ENCODE results near the gene GPD2.
A peak's percentile ranks its signal among the peaks of the same experiment; 100 is the strongest.

The GPD2 gene

GRCh38 chr2:156532989-156533388 lies 96.8 kb downstream of the GPD2 start:
- DNase-seq (ENCODE audit: low spot score) = no peak

- DNase-seq (ENCODE audit: low spot score) = no peak
Measured at GRCh38 chr2:156536534-156536933, 100.4 kb downstream of the GPD2 start.

- peak; percentile 68 for DNase-seq (ENCODE audit: low spot score)
Measured at GRCh38 chr2:156537141-156537540, 101.0 kb downstream of the GPD2 start.

GRCh38 chr2:156538083-156538504 lies 101.9 kb downstream of the GPD2 start:
- DNase-seq (ENCODE audit: low spot score) = peak; percentile 18

GRCh38 chr2:156539086-156539860 lies 103.1 kb downstream of the GPD2 start:
- DNase-seq (ENCODE audit: low spot score) = no peak

GRCh38 chr2:156540706-156541105 lies 104.5 kb downstream of the GPD2 start:
- peak; percentile 19 for DNase-seq (ENCODE audit: low spot score)

GRCh38 chr2:156541229-156541628 lies 105.0 kb downstream of the GPD2 start:
- no peak for DNase-seq (ENCODE audit: low spot score)

- no peak for DNase-seq (ENCODE audit: low spot score)
Measured at GRCh38 chr2:156541706-156542105, 105.5 kb downstream of the GPD2 start.

GRCh38 chr2:156548413-156548812 lies 112.2 kb downstream of the GPD2 start:
- no peak for DNase-seq (ENCODE audit: low spot score)

- no peak for DNase-seq (ENCODE audit: low spot score)
Measured at GRCh38 chr2:156553714-156554442, 117.7 kb downstream of the GPD2 start.

- no peak for DNase-seq (ENCODE audit: low spot score)
Measured at GRCh38 chr2:156561326-156561725, 125.1 kb downstream of the GPD2 start.

- DNase-seq (ENCODE audit: low spot score) = no peak
Measured at GRCh38 chr2:156562124-156562523, 125.9 kb downstream of the GPD2 start.

GRCh38 chr2:156563994-156564753 lies 128.0 kb downstream of the GPD2 start:
- no peak for DNase-seq (ENCODE audit: low spot score)

GRCh38 chr2:156565066-156565710 lies 129.0 kb downstream of the GPD2 start:
- peak; percentile 73 for DNase-seq (ENCODE audit: low spot score)

GRCh38 chr2:156573710-156574109 lies 137.5 kb downstream of the GPD2 start:
- no peak for DNase-seq (ENCODE audit: low spot score)

GRCh38 chr2:156574112-156574511 lies 137.9 kb downstream of the GPD2 start:
- no peak for DNase-seq (ENCODE audit: low spot score)

- no peak for DNase-seq (ENCODE audit: low spot score)
Measured at GRCh38 chr2:156576005-156576404, 139.8 kb downstream of the GPD2 start.

GRCh38 chr2:156580501-156580900 lies 144.3 kb downstream of the GPD2 start:
- DNase-seq (ENCODE audit: low spot score) = no peak

- DNase-seq (ENCODE audit: low spot score) = no peak
Measured at GRCh38 chr2:156581280-156581679, 145.1 kb downstream of the GPD2 start.

- no peak for DNase-seq (ENCODE audit: low spot score)
Measured at GRCh38 chr2:156585457-156585856, 149.3 kb downstream of the GPD2 start.

GRCh38 chr2:156586621-156587020 lies 150.4 kb downstream of the GPD2 start:
- no peak for DNase-seq (ENCODE audit: low spot score)

GRCh38 chr2:156589381-156590079 lies 153.4 kb downstream of the GPD2 start:
- peak; percentile 50 for DNase-seq (ENCODE audit: low spot score)
